Measurements from ENCODE around the gene MDK. TPM values are rescaled to one million over a fixed set of nuclear protein-coding genes. Genes with fewer than 3 reads are reported as not detected.

Gene MDK
- total RNA-seq, 1 experiment from 2014 or later = 252 TPM

GRCh38 chr11:46376258-46377050, 5.0 kb upstream of the MDK start:
- ChIA-PET CTCF (interaction anchor here (0.6 kb wide), 1 partner anchor 23 kb away, joined by 3 read pairs; no protein-coding TSS in a partner anchor), POLR2A (no interaction called here)
- H3K4me3 ChIP-seq (ENCODE audit: low read depth in 2 of 2, low read length in 2 of 2) = no peak overlapping the region
- in situ Hi-C loops (cut with HindIII; ENCODE audit: low pct_unique_long_range_greater_than_20kb, low sequenced_read_pairs) (no loop called here), intact Hi-C loops (cut with micrococcal nuclease; ENCODE audit: unreplicated experiment) (no loop called here)
- BruUV-seq (replicated peaks) = no TSS peak
- H3K36me3 ChIP-seq (ENCODE audit: control insufficient read depth, insufficient read depth, low read length) = no peaks in the 10 kb centered on the region
- no peaks in the 10 kb centered on the region for H3K27me3 ChIP-seq (ENCODE audit: control insufficient read depth, insufficient read depth, low read length)
- ATAC-seq (no peak), DNase-seq (ENCODE audit: low read depth, low spot score) (no peak)
- H3K4me1 ChIP-seq (ENCODE audit: control insufficient read depth, insufficient read depth, low read length) = peaks cover 13% of the 10 kb centered on the region
- TF ChIP-seq SIN3A (IDR thresholded peaks at IDR 0.05; ENCODE audit: borderline replicate concordance, insufficient read depth, low read depth, low read length) (no peak), REST (IDR thresholded peaks at IDR 0.05; ENCODE audit: insufficient read depth in 1 of 2, low read depth in 2 of 2, low read length in 1 of 2) (no peak), CTCF (IDR thresholded peaks at IDR 0.05) (no peak), POLR2AphosphoS5 (IDR thresholded peaks at IDR 0.05; ENCODE audit: low read depth, low read length) (no peak), TCF7L2 (IDR thresholded peaks at IDR 0.05; ENCODE audit: low read depth, low read length) (no peak)
- no peak overlapping the region for H3K27ac ChIP-seq (ENCODE audit: low read length)
- H3K9me3 ChIP-seq (ENCODE audit: control insufficient read depth, insufficient read depth, low read depth, low read length) = no peaks in the 10 kb centered on the region

GRCh38 chr11:46377290-46377689, 4.2 kb upstream of the MDK start:
- ChIA-PET CTCF (interaction anchor here (0.6 kb wide), 1 partner anchor 22 kb away, joined by 3 read pairs; no protein-coding TSS in a partner anchor), POLR2A (no interaction called here)
- Histone ChIP-seq H3K4me1 (ENCODE audit: control insufficient read depth, insufficient read depth, low read length) (peaks cover 13% of the 10 kb centered on the region), H3K27me3 (ENCODE audit: control insufficient read depth, insufficient read depth, low read length) (no peaks in the 10 kb centered on the region), H3K36me3 (ENCODE audit: control insufficient read depth, insufficient read depth, low read length) (no peaks in the 10 kb centered on the region; the same call in 1 of the 2 replicates), H3K27ac (ENCODE audit: low read length) (no peak overlapping the region), H3K4me3 (ENCODE audit: low read depth in 2 of 2, low read length in 2 of 2) (no peak overlapping the region), H3K9me3 (ENCODE audit: control insufficient read depth, insufficient read depth, low read depth, low read length) (no peaks in the 10 kb centered on the region)
- no TSS peak for BruUV-seq (replicated peaks)
- in situ Hi-C loops (cut with HindIII; ENCODE audit: low pct_unique_long_range_greater_than_20kb, low sequenced_read_pairs) = no loop called here
- no peak for TF ChIP-seq REST (IDR thresholded peaks at IDR 0.05; ENCODE audit: insufficient read depth in 1 of 2, low read depth in 2 of 2, low read length in 1 of 2)
- no peak for TF ChIP-seq CTCF (IDR thresholded peaks at IDR 0.05)
- TF ChIP-seq TCF7L2 (IDR thresholded peaks at IDR 0.05; ENCODE audit: low read depth, low read length) = no peak
- TF ChIP-seq POLR2AphosphoS5 (IDR thresholded peaks at IDR 0.05; ENCODE audit: low read depth, low read length) = no peak
- no peak for TF ChIP-seq SIN3A (IDR thresholded peaks at IDR 0.05; ENCODE audit: borderline replicate concordance, insufficient read depth, low read depth, low read length)
- DNase-seq (ENCODE audit: low read depth, low spot score) (no peak), ATAC-seq (no peak)
- intact Hi-C loops (cut with micrococcal nuclease; ENCODE audit: unreplicated experiment) = no loop called here

Measured in Panc1 (cell line).